GM18867 (cell line): ENCODE measurements around the gene KNL1.

Source experiments
- ATAC-seq: cut with Tn5 transposase; IDR thresholded peaks from one replicate; pipeline ENCODE4 v1.9.1; 2021; ENCODE audit warnings: mild to moderate bottlenecking, moderate library complexity; ENCODE audit not compliant: unreplicated experiment

The KNL1 gene

DNA sequence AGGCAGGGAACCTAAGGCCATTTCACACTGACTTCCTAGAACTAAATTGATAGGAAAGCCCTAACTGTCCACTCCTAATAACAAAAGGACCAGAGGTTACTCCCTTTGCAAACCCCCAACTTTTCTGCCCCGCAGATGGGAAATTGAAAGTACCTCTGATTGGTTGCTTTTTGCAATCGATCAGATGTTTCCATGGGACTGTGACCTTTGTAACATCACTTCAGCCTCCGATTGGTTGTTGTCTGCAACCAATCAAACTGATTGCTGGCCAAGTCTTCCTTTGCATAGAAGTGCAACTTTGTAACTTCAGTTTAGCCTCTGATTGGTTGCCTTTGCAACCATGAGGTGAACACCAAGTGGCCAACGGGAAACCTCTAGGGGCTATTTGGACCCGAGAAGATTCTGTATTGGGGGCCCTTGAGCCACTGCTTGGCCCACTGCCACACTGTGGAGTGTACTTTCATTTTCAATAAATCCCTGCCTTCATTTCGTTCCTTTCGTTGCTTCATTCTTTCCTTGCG lies 11.3 kb upstream of the KNL1 start:
- ATAC-seq, result no peak

DNA sequence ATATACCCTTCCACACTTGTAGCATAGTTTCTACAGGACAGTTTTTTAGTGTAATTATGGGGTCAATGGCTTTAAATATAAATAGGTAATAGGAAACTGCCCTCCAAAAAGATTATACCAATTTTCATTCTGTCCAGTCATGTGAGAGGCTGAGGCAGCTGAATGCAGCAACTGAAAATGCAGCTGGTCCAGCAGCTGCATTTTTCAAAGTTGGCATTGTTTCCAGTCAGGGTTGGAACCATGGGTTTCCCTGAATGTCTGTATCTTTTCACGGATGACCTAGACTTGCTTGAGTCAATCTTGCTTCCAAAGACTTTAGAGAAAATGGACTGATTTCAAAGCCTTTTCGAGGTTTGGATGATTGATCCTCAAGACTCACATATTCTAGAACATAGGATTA lies 9.9 kb upstream of the KNL1 start:
- no peak for ATAC-seq

DNA sequence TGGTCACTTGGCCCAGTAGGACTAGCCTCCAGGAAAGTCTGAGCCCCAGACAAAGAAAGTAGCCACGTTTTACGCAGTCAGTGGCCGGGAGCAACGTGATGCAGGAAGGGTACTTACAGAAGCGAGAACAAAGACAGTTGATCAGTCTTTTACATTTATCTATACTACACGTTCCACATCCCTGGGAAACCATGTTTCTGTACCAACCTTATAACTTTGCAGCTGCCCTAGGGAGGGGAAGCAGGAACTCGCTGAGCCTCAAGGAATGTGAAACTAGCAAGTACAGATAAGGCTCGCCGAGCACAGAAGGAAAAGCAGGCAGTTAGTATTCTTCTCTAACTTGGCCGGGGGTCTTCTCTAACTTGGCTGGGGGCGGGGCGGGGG lies 3.4 kb upstream of the KNL1 start:
- no peak for ATAC-seq

DNA sequence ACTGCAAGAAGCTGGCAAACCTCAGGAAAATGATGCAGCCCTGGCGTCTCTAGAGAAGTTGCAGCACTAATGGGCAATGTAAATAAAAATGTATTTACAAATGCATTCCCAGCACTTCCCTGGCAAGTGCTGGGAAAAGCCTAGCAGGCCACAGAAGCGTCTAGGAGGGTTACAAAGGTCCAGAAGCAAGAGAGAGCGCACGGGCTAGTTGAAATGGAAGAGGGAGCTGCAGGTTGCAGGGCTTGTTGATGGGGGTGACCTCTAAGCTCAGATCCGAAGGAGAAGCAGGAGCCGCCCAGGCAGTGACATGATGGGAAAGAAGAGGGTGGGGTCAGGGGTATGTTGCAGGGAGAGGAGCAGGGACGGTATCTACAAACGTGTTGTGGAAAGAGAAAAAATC lies 2.7 kb upstream of the KNL1 start:
- no peak for ATAC-seq

DNA sequence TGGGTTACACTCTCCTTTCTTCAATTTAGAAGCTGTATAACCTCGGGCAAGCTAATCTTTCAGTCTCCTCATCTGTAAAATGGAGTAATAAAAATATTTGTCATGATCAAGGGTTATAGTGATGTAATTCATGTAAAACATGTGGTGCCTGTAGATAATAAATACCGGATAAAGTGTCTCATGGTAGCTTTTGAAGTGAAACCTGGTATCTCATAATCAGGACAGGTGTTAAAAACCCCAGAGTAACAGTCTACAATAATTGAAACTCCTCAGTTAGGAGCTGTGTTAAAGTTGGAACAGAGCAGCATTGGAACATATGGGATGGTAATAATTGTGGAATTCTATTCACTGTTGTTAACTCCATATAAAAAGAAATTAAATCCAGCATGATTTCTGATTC lies 884 bp upstream of the KNL1 start:
- no peak for ATAC-seq

DNA sequence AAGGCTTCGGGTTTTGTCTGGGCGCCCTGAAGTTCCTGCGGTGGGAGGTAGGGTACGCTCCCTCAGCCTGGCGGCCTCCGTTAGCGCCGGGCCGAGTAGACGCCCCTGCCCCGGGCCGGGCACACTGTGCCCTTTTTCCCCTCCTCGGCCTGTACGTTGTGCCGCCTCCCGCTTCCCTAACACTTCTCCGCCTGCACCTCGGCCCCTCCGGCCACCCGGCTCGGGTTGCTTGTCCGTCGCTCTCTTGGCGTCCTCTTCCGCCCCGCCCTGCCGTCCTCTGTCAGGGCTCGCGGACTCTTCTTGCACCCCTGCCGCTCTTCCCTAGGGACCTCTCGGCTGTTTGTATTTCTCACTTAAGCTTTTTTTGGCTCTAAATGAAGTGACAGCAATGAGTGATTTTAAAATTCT lies 384 bp downstream of the KNL1 start:
- ATAC-seq, result peak; percentile 43

DNA sequence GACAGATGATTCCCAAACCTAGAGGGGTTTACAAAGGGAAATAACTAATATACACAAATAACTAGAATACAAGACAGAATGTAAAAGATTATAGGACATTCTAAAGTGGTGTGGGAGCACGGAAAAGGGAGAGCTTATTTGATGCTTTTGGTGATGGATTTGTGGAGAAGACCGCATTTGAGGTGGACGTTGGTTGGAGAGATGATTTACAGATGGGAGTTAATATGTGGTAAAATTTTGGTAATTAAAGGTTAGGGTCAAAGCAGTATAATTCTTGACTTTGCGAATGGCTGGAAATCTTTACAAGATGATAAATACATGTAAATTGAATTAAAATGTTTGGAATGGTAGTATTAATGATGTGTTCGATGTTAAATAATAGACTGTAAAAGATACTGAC lies 1.2 kb downstream of the KNL1 start:
- no peak for ATAC-seq

DNA sequence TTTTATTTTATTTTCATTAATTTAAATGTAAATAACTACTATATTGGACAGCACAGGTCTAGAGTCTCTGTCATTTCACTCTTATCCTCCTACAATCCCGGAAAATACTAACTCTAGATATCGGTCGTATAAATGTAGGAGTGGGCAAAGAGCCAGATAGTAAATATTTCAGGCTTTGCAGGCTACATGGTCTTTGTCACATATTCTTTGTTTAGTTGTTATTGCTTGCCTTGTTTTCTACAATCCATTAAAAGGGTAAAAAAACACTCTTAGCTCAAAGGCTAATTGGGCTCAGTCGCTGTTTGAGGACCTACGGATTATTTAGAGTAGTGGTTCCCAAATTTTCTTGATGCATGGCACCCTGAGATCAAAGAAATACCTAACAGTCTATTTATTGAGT lies 1.7 kb downstream of the KNL1 start:
- no peak for ATAC-seq

DNA sequence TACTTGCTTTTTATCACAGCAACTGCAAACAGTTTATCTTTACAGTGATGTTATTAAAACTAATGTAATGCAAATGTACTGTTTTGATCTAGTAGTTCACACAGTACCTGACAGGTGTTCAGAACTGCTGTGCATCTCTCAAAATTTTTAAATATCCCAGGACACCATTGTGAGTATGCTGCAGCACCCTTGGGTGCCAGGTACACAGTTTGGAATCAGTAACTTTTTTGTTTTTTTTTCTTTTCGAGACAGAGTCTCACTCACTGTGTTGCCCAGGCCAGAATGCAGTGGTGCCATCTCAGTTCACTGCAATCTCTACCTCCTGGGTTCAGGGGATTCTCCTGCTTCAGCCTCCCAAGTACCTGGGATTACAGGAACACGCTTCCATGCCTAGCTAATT lies 3.0 kb downstream of the KNL1 start:
- no peak for ATAC-seq

DNA sequence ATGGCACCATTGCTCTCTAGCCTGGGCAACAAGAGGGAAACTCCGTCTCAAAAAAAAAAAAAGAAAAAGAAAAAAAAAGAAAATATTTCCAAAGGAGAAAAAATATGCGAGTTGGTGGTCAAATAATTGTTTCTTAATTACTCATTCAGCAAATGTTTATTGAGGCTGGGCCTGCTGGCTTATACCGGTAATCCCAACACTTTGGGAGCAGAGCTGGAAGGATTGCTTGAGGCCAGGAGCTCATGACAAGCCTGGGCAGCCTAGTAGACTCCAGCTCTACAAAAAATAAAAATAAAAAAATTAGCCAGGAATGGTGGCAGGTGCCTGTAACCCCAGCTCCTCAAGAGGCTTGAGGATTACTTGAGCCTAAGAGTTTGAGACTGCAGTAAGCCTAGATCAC lies 4.1 kb downstream of the KNL1 start:
- ATAC-seq, result no peak

DNA sequence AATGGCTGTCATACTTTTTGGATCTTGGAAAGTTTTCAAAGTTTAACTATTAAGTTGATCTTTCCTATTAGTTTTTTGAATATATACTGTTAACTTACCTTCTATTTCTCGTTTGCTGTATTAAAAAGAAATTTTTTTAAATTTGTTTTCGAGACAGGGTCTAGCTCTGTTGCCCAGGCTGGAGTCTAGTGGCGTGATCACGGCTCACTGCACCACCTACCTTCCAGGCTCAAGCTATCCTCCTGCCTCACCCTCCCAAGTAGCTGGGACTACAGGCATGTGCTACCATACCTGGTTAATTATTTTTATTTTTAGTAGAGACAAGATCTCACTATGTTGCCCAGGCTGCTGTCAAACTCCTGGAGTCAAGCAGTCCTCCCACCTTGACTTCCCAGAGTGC lies 4.6 kb downstream of the KNL1 start:
- ATAC-seq, result no peak

DNA sequence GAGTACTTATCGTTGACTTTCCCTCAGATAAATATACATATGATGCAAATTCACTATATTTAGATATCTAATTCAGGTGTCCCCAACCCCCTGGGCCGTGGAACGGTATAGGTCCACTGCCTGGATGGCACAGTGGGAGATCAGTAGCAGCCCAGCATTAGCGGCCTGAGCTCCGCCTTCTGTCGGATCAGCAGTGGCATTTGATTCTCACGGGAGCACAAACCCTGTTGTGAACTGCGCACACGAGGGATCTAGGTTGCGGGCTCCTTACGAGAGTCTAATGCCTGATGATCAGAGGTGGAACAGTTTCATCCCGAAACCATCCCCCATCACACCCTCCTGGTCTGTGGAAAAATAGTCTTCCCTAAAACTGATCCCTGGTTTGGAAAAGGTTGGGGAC lies 6.9 kb downstream of the KNL1 start:
- no peak for ATAC-seq

DNA sequence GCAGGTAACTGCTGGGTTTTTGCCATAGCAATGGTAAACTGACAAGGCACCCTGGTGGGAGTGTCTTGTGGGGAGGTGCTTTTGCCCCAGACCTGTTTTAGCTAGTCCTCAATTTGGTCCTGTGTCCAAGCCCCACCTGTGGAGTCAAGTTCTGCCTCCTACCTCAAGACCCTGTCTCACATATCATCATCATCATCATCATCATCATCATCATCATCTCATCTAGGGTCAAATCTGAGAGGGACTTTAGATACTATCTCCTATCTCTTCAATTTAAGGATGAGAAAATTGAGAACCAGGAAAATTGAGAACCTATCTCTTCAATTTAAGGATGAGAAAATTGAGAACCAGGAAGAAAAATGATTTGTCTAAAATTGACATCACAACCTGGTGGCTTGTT lies 9.9 kb downstream of the KNL1 start:
- no peak for ATAC-seq

DNA sequence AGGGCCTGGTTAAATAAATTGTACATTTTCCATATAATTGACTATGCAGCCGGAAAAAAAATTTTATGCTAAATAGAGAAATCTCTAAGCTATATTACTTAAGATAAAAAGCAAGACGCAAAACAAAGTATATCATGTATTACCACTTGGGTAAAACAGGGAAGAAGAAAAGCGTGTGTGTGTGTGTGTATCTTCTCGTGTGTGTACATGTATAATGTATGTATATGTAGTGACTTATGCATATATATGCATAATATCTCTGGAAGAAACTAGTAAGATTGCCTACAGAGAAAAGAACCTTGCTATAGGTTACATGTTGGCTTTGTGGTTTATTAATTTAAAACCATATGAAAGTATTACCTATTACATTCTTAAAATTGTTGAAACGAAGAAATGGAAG lies 19.0 kb downstream of the KNL1 start:
- no peak for ATAC-seq

DNA sequence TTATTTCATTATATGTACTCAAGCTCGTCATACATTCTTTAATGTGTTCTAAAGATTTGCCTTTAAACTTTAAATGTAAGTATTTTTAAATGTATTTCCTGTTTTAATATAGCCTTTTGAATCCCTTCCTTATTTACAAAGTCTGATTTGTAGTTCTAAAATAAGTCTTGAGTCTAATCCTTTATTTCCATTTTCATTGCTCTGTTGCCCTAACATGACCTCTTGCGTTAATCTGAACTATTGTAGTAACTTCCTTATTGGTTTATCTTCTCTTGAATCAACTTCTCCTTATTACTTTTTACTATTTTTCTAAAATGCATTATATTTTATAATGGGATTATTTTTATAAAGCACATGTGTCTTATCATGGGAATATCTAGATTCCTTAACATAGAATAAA lies 24.0 kb downstream of the KNL1 start:
- no peak for ATAC-seq

DNA sequence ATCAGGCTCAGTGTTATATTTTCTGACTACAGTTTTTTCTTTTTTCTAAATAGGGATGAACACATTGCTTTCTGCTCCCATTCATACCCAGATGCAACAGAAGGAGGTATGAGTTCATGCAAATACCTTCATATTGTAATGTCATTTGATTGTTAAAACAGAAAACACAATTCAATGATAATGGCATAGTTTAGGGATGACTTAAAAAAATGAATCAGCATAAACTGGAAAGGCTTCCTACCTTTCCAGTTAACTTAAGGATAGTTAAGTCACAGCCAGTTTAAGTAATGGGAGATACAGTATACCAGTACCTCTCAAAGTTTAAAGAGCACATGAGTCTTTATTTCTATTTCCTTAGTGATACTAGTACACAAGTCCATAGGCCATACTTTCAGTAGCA lies 24.9 kb downstream of the KNL1 start:
- no peak for ATAC-seq

DNA sequence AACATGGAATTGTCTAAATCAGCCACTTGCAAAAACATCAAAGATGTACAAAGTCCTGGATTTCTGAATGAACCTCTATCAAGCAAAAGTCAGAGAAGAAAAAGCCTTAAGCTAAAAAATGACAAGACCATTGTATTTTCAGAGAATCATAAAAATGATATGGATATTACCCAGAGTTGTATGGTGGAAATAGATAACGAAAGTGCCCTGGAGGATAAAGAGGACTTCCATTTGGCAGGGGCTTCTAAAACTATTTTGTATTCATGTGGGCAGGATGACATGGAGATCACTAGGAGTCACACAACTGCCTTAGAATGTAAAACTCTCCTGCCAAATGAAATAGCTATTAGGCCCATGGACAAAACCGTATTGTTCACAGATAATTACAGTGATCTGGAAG lies 29.3 kb downstream of the KNL1 start:
- no peak for ATAC-seq

DNA sequence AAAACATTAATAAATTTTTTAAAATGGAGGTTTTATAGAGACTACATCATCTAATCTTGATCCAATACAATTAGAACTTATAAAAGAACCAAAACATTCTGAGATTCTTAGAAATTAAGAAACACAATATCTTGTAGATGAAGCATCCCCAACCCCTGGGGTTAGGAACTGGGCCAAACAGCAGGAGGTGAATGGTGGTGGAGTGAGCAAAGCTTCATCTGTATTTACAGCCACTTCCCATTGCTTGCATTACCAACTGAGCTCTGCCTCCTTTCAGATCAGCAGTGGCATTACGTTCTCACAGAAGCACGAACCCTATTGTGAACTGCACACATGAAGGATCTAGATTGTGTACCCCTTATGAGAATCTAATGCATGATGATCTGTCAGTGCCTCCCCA lies 36.3 kb downstream of the KNL1 start:
- ATAC-seq, result no peak

DNA sequence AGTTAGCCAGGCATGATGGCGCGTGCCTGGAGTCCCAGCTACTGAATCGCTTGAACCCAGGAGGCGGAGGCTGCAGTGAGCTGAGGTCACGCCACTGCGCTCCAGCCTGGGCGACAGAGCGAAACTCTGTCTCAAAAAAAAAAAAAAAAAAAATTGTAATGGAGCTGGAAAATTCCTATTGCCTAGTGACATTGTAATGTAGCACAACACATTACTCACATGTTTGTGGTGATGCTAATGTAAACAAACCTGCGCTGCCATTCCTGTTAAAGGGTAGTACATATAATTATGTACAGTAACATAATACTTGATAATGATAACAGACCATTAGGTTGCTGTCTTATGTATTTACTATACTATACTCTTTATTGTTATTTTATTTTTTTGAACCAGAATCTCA lies 39.1 kb downstream of the KNL1 start:
- ATAC-seq, result no peak

DNA sequence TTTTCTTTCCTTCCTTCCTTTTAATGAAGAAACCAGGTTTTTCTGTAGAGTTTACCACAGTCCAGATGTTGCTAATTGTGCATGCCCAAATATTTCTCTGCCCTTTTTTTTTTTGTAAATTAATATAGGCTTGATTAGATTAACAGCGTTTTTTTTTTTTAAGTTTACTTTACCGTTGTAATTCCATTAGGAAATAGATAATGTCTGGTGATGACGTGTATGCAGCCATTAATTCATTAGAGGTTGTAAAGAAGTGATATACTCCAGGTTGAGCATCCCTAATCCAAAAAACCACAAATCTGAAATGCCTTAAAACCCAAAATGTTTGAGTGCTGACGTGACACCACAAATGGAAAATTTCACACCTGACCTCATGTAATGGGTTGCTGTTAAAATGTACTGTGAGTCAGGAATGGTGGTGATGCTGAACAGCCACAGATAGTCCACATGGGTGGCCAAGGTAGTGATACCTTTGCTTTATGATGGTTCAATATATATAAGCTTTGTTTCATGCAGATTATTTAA lies 43.2 kb downstream of the KNL1 start:
- ATAC-seq, result no peak

DNA sequence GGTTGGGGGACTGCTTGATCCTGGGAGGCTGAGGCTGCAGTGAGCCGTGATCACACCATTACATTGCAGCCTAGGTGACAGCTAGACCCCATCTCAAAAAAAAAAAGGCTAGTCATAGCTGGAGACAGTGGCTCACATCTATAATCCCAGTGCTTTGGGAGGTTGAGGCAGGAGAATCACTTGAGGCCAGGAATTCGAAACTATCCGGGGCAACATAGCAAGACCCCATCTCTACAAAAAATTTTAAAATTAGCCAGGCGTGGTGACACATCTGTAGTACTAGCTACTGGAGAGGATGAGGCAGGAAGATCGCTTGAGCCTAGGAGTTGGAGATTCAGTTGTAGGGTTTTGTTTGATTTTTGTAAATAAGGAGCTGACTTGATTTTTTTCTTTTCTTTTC lies 45.6 kb downstream of the KNL1 start:
- ATAC-seq, result no peak

DNA sequence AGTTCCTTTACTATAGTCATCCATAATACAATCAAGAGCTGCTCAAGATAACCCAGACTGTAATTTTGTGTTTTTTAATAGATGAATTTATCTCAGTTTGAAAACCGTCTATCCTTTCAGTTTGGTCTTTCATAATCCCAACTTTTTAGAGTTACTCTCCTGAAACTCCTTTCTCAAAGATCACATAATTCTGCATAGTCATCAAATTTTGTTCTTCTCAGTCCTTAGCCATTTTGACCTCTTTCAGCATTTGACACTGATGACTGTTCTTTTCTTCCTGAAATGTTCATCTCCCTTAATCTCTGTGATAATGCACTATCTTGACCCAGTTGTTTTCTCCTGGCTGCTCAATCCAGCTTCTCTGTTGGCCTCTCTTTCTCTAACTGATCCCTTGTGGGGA lies 53.5 kb downstream of the KNL1 start:
- ATAC-seq, result no peak

DNA sequence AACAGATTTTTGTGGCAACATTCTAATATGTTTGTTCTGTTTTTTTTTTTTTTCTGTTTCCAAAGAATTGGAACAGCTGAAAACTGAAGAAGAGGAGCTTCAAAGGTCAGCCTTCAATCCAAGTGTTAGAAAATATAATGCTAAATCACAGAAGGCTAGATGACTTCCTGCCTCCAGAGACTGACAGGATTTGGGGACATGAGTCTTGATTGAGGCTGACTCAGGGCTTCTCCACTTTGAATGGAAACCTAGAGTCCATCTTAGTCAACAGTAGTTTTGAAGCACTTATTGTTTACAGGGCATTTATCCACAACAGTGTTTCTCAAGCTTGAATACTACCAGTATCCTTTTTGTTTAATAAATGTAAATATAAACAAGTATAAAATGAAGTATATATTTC lies 56.4 kb downstream of the KNL1 start:
- ATAC-seq, result no peak

DNA sequence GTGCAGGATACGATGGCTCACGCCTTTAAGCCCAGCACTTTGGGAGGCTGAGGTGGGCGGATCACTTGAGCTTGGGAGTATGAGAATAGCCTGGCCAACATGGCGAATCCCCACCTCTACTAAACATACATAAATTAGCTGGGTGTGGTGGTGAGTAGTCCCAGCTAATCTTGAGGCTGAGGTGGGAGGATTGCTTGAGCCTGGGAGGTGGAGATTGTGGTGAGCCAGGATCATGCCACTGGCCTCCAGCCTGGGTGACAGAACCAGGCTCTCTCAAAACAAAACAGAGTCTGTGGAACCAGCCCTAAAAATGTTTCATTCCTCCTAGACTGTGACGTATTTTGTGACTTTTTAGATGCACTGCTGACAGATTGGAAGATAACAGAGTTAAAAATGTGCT lies 66.6 kb downstream of the KNL1 start:
- no peak for ATAC-seq
